ENCODE measurements around the gene GAS2L1. TPM values are rescaled to one million over a fixed set of nuclear protein-coding genes. Genes with fewer than 3 reads are reported as not detected.

Gene GAS2L1
- total RNA-seq, 2 donors from 2014 or later, result 85.8 to 159 TPM

- peaks cover 9% of the 10 kb centered on the region for H3K4me1 ChIP-seq (replicated peaks)
- H3K36me3 ChIP-seq, result peaks cover 15 to 23% of the 10 kb centered on the region in 2 donors
- no peak for DNase-seq (ENCODE audit: low spot score)
- TF ChIP-seq, protein P1, sequence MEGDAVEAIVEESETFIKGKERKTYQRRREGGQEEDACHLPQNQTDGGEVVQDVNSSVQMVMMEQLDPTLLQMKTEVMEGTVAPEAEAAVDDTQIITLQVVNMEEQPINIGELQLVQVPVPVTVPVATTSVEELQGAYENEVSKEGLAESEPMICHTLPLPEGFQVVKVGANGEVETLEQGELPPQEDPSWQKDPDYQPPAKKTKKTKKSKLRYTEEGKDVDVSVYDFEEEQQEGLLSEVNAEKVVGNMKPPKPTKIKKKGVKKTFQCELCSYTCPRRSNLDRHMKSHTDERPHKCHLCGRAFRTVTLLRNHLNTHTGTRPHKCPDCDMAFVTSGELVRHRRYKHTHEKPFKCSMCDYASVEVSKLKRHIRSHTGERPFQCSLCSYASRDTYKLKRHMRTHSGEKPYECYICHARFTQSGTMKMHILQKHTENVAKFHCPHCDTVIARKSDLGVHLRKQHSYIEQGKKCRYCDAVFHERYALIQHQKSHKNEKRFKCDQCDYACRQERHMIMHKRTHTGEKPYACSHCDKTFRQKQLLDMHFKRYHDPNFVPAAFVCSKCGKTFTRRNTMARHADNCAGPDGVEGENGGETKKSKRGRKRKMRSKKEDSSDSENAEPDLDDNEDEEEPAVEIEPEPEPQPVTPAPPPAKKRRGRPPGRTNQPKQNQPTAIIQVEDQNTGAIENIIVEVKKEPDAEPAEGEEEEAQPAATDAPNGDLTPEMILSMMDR (IDR thresholded peaks at IDR 0.05), result no peak
- H3K9me3 ChIP-seq, result no peaks in the 10 kb centered on the region
- intact Hi-C loops (cut with DNase I), result no loop called here
- peak overlapping the region in 1 of 2 donors; percentile 2 for H3K27ac ChIP-seq
- no peak overlapping the region for H3K4me3 ChIP-seq
- H3K27me3 ChIP-seq (replicated peaks; ENCODE audit: insufficient read depth), result no peaks in the 10 kb centered on the region
- 54% methylated on average over 7 of the region's 7 CpGs for WGBS
Measured at GRCh38 chr22:29291215-29291614, 15.2 kb upstream of the GAS2L1 start.

DNA sequence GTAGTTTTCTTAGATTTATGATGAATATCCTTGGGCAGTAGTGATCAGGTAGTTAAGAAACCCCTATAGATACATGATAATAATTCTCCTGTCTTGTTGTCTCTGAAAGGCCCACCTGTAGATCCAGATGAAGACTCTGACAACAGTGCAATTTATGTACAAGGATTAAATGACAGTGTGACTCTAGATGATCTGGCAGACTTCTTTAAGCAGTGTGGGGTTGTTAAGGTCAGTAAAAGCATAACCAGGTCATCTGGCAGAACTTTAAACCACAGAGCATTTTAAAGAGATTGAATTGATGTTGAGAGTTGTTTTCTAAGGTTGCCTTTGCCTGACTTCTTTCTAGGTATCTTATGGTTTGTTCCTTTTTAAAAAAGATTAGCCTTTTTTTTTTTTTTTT is 14.1 kb upstream of the GAS2L1 start:
- H3K4me1 ChIP-seq (replicated peaks), result peaks cover 11% of the 10 kb centered on the region
- no peak for DNase-seq (ENCODE audit: low spot score)
- TF ChIP-seq, protein P1 (IDR thresholded peaks at IDR 0.05), result no peak
- no peak for TF ChIP-seq POLR2AphosphoS5 (IDR thresholded peaks at IDR 0.05)
- TF ChIP-seq POLR2A (IDR thresholded peaks at IDR 0.05), result no peak
- H3K27ac ChIP-seq, result no peak overlapping the region
- H3K36me3 ChIP-seq, result peaks cover 18 to 26% of the 10 kb centered on the region in 2 donors
- H3K9me3 ChIP-seq, result no peaks in the 10 kb centered on the region
- no peak overlapping the region for H3K4me3 ChIP-seq
- no peaks in the 10 kb centered on the region for H3K27me3 ChIP-seq (replicated peaks; ENCODE audit: insufficient read depth)
- intact Hi-C loops (cut with DNase I), result no loop called here

DNA sequence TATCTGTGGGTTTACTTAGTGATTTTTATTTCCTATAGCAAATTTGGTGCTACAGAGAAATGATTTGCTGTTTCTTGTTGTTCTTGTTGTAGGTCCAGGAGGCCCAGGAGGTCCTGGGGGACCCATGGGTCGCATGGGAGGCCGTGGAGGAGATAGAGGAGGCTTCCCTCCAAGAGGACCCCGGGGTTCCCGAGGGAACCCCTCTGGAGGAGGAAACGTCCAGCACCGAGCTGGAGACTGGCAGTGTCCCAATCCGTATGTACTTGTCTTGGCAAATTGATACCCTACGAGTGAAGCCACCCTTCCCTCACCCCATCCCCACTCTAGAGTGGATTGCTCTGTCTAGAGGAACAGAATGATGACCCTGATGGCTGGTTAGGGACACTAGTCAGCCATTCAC is 7.8 kb upstream of the GAS2L1 start:
- intact Hi-C loops (cut with DNase I), result no loop called here
- peaks cover 5% of the 10 kb centered on the region for H3K4me1 ChIP-seq (replicated peaks)
- H3K36me3 ChIP-seq, result peaks cover 24 to 29% of the 10 kb centered on the region in 2 donors
- no peak overlapping the region for H3K4me3 ChIP-seq
- TF ChIP-seq, protein P1 (IDR thresholded peaks at IDR 0.05), result no peak
- TF ChIP-seq POLR2A (IDR thresholded peaks at IDR 0.05) (no peak), POLR2AphosphoS5 (IDR thresholded peaks at IDR 0.05) (no peak)
- H3K9me3 ChIP-seq, result no peaks in the 10 kb centered on the region
- H3K27ac ChIP-seq, result no peak overlapping the region
- 86% methylated on average over 8 of the region's 8 CpGs for WGBS
- no peak for DNase-seq (ENCODE audit: low spot score)
- no peaks in the 10 kb centered on the region for H3K27me3 ChIP-seq (replicated peaks; ENCODE audit: insufficient read depth)

DNA sequence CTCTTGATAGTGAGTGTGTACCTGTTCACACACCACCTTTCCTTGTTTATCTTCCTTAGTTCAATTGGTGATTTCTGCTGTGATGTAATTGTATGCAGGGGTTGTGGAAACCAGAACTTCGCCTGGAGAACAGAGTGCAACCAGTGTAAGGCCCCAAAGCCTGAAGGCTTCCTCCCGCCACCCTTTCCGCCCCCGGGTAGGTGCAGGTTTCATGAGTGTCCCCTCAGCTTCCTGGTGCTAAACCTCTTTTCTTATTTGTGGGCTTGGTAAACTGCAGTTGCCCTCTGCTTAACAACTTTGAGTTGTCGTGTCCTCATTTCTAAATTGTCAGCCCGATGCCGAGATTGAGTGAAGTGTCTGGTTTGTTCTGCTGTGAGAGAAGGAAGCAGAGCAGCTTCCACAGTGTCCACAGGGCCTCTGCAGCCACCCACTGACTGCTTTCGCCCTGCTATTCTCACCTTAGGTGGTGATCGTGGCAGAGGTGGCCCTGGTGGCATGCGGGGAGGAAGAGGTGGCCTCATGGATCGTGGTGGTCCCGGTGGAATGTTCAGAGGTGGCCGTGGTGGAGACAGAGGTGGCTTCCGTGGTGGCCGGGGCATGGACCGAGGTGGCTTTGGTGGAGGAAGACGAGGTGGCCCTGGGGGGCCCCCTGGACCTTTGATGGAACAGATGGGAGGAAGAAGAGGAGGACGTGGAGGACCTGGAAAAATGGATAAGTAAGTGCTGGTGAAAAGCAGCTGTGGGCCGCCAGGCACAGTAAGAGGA is 7.1 kb upstream of the GAS2L1 start:
- Histone ChIP-seq H3K9me3 (no peaks in the 10 kb centered on the region), H3K36me3 (peaks cover 24 to 29% of the 10 kb centered on the region in 2 donors), H3K4me1 (replicated peaks) (peaks cover 5% of the 10 kb centered on the region), H3K4me3 (no peak overlapping the region), H3K27ac (no peak overlapping the region), H3K27me3 (replicated peaks; ENCODE audit: insufficient read depth) (no peaks in the 10 kb centered on the region)
- intact Hi-C loops (cut with DNase I), result no loop called here
- TF ChIP-seq POLR2AphosphoS5 (IDR thresholded peaks at IDR 0.05) (no peak), POLR2A (IDR thresholded peaks at IDR 0.05) (no peak)
- TF ChIP-seq, protein P1 (IDR thresholded peaks at IDR 0.05), result no peak
- 91% methylated on average over 19 of the region's 19 CpGs for WGBS
- DNase-seq (ENCODE audit: low spot score), result no peak

DNA sequence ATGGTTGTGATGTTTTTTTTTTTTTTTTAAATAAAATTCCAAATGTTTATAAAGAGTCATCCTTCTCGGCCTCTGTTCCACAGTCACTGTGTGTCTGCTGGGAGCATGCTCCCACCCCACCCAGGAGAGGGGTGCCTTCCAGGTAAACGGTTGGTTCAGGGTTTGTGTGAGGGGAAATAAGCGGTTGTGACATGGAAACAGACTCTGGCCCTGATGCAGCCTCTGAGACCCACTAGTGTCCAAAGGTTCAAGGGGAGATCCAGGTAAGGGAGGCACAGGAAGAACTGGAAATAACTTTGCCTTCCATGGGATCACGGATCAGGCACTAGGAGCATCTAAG is 6.0 kb upstream of the GAS2L1 start:
- no peak overlapping the region for H3K27ac ChIP-seq
- TF ChIP-seq, protein P1 (IDR thresholded peaks at IDR 0.05), result no peak
- DNase-seq (ENCODE audit: low spot score), result no peak
- no peaks in the 10 kb centered on the region for H3K9me3 ChIP-seq
- 54% methylated on average over 4 of the region's 4 CpGs for WGBS
- H3K4me1 ChIP-seq (replicated peaks), result peaks cover 5% of the 10 kb centered on the region
- intact Hi-C loops (cut with DNase I), result no loop called here
- H3K36me3 ChIP-seq, result peaks cover 21 to 24% of the 10 kb centered on the region in 2 donors
- H3K4me3 ChIP-seq, result no peak overlapping the region
- no peaks in the 10 kb centered on the region for H3K27me3 ChIP-seq (replicated peaks; ENCODE audit: insufficient read depth)
